NT2/D1 (cell line): ENCODE data around the gene SIRT3.

Experiments
- YY1 ChIP-seq: IDR thresholded peaks from 2 replicates; pipeline ENCODE4 v1.6.1; 2011; ENCODE audit not compliant: insufficient read length, insufficient read depth
- ZNF274 ChIP-seq: IDR thresholded peaks from 2 replicates; pipeline ENCODE4 v1.6.1; 2011; ENCODE audit warnings: mild to moderate bottlenecking, low read depth, low read length

- TF ChIP-seq YY1 (no peak), ZNF274 (no peak)
Observed at GRCh38 chr11:259413-259812, 23.3 kb upstream of the SIRT3 start.
